Tibial nerve (tissue), 4 donors: ENCODE data around the gene SOCS6. TPM values are rescaled to one million over a fixed set of nuclear protein-coding genes. Genes with fewer than 3 reads are reported as not detected.

Experiments used
- DNase-seq, 2 donors: peaks; one replicate each; pipeline ENCODE4 v3.0.0-alpha.2; 2019; ENCODE audit warnings: low spot score in 2 of 2
- H3K27ac ChIP-seq, 4 donors: fragments of 200-600 bp; sonication (generic) in 3 of 4; one replicate each; pipeline ENCODE4 v1.5.1; 2017 to 2019; ENCODE audit warnings: mild to moderate bottlenecking in 1 of 4
- H3K27me3 ChIP-seq, 2 donors: fragments of 200-600 bp; sonication (generic) in 1 of 2; one replicate each; pipeline versions ENCODE4 v1.5.1 to v1.6.0; 2017 to 2019
- H3K36me3 ChIP-seq, 3 donors: fragments of 200-600 bp; sonication (generic); one replicate each; pipeline ENCODE4 v1.5.1; 2018 to 2019
- H3K4me1 ChIP-seq, 4 donors: fragments of 200-600 bp; sonication (generic) in 3 of 4; one replicate each; pipeline ENCODE4 v1.5.1; 2017 to 2019
- H3K4me3 ChIP-seq, 4 donors: fragments of 200-600 bp; sonication (generic) in 3 of 4; one replicate each; pipeline ENCODE4 v1.5.1; 2017 to 2019; ENCODE audit warnings: mild to moderate bottlenecking in 1 of 4, moderate library complexity in 1 of 4
- H3K9me3 ChIP-seq, 4 donors: fragments of 200-600 bp; sonication (generic) in 3 of 4; one replicate each; pipeline ENCODE4 v1.5.1; 2017 to 2019
- EP300 ChIP-seq, 2 donors: sonication (generic); formaldehyde crosslinking; IDR thresholded peaks; one replicate each; pipeline ENCODE4 v1.6.1; 2017; ENCODE audit warnings: antibody characterized with exemption in 2 of 2, mild to moderate bottlenecking in 1 of 2
- POLR2A ChIP-seq, 2 donors: fragments of 450-650 bp; IDR thresholded peaks; one replicate each; pipeline ENCODE4 v1.6.1; 2017; ENCODE audit warnings: antibody characterized with exemption in 2 of 2, mild to moderate bottlenecking in 2 of 2, moderate library complexity in 2 of 2
- WGBS, 2 donors: methylation state at CpG; one replicate each; pipeline ENCODE4 v1.1.5; 2018; 5-methylcytosine and 5-hydroxymethylcytosine counted together
- total RNA-seq, 4 donors: library from RNA; depleted of rRNA; stranded (reverse); fragments of >200 nt; gene quantifications; one replicate each; pipeline ENCODE4 v1.1.0, GENCODE V29; 2016
- TF ChIP-seq, protein P1 (sequence below), 5 experiments: fragments of 200-600 bp in 3 of 5; fragments of 450-650 bp in 2 of 5; sonication (generic) in 3 of 5; IDR thresholded peaks; one replicate each; pipeline ENCODE4 v1.5.1; 2016 to 2019; ENCODE audit warnings: antibody characterized with exemption in 5 of 5, mild to moderate bottlenecking in 3 of 5, moderate library complexity in 2 of 5

SOCS6 gene
- total RNA-seq, 4 donors from 2014 or later: 12.9 to 21.8 (median 18.2) TPM

DNA sequence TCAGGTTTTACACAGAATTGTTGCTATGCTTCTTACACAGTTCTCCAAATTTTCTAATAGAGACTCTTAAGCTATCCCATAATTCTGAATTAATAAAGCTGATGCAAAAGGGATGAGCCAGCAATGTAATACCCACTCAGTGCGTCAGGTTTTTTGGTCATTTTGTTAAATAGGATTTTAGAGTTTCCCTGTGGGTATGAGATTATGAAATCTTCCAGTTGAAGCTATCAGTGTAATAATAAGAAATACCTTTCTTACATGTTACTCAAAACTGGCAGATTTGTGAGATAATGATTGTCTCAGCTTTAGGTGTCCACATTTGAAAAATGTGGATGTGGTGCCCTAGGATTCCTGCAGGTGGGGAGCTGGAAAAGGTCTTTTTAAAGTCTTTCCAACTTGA, 44.5 kb downstream of the SOCS6 start:
- WGBS, 2 donors: 97 to 100% methylated on average over 1 of the region's 1 CpG
- H3K9me3 ChIP-seq: peaks cover 0 to 7% (median 0%) of the 10 kb centered on the region in 4 donors
- no peak overlapping the region for H3K27ac ChIP-seq
- H3K27me3 ChIP-seq: no peaks in the 10 kb centered on the region
- H3K4me1 ChIP-seq: peaks cover 0 to 20% (median 6%) of the 10 kb centered on the region in 4 donors
- TF ChIP-seq POLR2A (IDR thresholded peaks at IDR 0.05): no peak
- peaks cover 0 to 31% (median 0%) of the 10 kb centered on the region in 3 donors for H3K36me3 ChIP-seq
- no peak overlapping the region for H3K4me3 ChIP-seq
- no peak for DNase-seq

DNA sequence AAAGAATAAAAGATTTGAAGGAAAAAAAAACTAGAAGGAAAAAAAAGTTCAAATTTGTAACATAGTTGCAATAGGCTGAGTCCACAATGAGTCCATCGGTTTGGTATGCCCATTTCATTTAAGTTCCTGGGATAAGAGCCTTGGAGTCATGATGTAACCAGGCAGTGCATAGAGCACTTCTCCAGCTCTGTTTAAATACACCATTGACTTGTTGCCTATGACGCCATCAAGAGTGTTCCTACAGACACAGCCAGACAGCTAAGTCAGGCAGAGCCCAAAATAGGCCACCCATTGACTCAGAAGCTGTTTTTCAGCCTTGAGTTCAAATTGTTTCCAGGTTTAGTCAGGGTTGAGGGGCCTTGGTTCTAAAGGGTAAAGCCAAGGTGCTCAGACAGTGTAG, 44.9 kb downstream of the SOCS6 start:
- H3K27ac ChIP-seq: no peak overlapping the region
- no peaks in the 10 kb centered on the region for H3K27me3 ChIP-seq
- 81 to 88% methylated on average over 2 of the region's 2 CpGs for WGBS, 2 donors
- DNase-seq: no peak
- TF ChIP-seq, protein P1, sequence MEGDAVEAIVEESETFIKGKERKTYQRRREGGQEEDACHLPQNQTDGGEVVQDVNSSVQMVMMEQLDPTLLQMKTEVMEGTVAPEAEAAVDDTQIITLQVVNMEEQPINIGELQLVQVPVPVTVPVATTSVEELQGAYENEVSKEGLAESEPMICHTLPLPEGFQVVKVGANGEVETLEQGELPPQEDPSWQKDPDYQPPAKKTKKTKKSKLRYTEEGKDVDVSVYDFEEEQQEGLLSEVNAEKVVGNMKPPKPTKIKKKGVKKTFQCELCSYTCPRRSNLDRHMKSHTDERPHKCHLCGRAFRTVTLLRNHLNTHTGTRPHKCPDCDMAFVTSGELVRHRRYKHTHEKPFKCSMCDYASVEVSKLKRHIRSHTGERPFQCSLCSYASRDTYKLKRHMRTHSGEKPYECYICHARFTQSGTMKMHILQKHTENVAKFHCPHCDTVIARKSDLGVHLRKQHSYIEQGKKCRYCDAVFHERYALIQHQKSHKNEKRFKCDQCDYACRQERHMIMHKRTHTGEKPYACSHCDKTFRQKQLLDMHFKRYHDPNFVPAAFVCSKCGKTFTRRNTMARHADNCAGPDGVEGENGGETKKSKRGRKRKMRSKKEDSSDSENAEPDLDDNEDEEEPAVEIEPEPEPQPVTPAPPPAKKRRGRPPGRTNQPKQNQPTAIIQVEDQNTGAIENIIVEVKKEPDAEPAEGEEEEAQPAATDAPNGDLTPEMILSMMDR (IDR thresholded peaks at IDR 0.05): no peak
- TF ChIP-seq POLR2A (IDR thresholded peaks at IDR 0.05) (no peak), EP300 (IDR thresholded peaks at IDR 0.05) (no peak)
- H3K36me3 ChIP-seq: peaks cover 0 to 36% (median 0%) of the 10 kb centered on the region in 3 donors
- no peak overlapping the region for H3K4me3 ChIP-seq
- H3K9me3 ChIP-seq: peaks cover 0 to 7% (median 0%) of the 10 kb centered on the region in 4 donors
- H3K4me1 ChIP-seq: peaks cover 0 to 16% (median 3%) of the 10 kb centered on the region in 4 donors

DNA sequence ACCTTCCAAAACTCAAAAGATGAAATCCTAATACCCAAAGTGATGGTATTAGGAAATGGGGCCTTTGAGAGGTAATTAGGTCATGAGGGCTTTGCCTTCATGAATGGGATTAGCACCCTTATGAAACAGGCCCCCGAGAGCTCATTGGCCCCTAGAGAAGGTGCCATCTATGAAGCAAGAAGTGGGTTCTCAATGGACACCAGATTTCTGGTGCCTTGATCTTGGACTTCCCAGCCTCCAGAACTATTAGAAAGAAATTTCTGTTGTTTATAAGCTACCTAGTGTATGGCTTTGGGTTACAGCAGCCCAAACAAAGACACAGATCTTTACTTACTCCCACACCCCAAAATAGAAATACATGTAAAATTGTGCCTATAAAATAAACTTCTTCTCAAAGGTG, 45.4 kb downstream of the SOCS6 start:
- no peak for DNase-seq
- Histone ChIP-seq H3K27me3 (no peaks in the 10 kb centered on the region), H3K27ac (no peak overlapping the region), H3K36me3 (peaks cover 0 to 41% (median 0%) of the 10 kb centered on the region in 3 donors), H3K4me1 (peaks cover 0 to 12% (median 2%) of the 10 kb centered on the region in 4 donors), H3K4me3 (no peak overlapping the region), H3K9me3 (peaks cover 0 to 9% (median 0%) of the 10 kb centered on the region in 4 donors)
- 89 to 100% methylated on average over 1 of the region's 1 CpG for WGBS, 2 donors
- no peak for TF ChIP-seq POLR2A (IDR thresholded peaks at IDR 0.05)
- TF ChIP-seq EP300 (IDR thresholded peaks at IDR 0.05): no peak
- TF ChIP-seq, protein P1 (IDR thresholded peaks at IDR 0.05): no peak

DNA sequence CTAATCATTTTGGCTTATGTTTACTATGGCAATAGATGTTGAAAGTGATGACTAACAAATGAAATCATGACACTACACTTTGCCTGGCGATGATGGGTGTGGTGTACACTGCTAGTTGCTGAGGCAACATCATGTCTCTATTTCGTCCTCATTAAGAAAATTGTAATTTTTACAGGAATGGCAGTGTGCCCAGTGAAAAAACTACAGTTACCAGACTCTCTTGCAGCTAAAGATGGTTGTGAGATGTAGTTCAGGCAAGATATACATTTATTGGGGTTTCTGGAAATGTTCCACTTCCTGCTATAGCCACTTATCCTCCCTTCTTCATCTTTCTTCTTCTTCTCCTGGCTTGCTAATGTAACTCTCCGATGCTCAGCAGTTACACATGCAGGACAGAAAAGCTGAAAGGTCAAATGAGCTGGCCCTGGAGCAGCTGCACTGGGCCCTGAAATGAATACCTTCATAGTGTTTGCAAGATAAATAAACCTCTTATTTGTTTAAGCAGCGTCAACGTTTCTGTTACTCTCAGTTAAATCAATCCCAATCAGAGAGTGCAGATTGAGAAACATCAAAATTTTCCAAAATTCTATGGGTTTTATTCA, 46.0 kb downstream of the SOCS6 start:
- Histone ChIP-seq H3K27ac (no peak overlapping the region), H3K27me3 (no peaks in the 10 kb centered on the region), H3K4me3 (no peak overlapping the region), H3K36me3 (peaks cover 0 to 46% (median 0%) of the 10 kb centered on the region in 3 donors), H3K4me1 (peaks cover 0 to 12% (median 2%) of the 10 kb centered on the region in 4 donors), H3K9me3 (peaks cover 0 to 9% (median 0%) of the 10 kb centered on the region in 4 donors)
- WGBS, 2 donors: 74 to 75% methylated on average over 5 of the region's 5 CpGs
- no peak for DNase-seq
- TF ChIP-seq, protein P1 (IDR thresholded peaks at IDR 0.05): no peak
- TF ChIP-seq EP300 (IDR thresholded peaks at IDR 0.05) (no peak), POLR2A (IDR thresholded peaks at IDR 0.05) (no peak)

DNA sequence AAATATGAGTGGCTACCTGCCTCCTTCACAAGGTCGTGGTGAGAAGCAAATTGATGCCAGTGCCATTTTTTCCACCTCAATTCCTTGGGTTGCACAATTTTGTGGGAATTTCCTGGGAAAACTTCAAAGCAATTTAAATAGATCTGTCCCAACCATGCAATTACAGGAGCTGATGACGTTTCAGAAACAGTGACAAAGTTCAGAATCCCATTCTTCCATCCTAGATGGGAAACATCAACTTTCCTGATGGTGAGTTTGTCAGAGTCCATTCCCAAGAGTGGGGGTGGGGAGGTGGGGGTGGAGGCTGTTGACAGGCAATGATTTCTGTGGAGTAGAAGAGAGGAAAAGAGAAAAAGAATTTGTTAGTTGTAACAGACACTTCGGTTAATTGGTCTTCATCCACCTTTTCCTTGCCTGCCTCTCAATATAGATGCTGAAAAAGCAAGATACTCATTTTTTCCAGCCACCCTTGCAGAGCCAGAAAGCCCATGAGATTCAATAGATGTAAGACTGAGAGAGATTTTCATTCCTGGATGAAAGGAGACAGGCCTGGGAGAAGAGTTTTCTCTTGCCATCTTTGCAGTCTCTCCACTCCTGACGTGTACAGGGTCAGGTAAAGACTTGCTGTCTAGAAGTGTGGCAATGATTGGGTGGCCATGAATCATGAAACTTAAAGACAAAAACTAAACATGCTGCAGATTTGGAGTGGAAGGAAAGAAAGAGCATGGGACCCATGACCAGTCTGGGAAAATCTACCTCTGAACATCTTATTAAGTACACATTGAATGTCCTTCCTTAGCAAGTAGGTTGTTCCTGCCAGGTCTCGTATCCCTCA, 47.3 kb downstream of the SOCS6 start:
- TF ChIP-seq POLR2A (IDR thresholded peaks at IDR 0.05): no peak
- TF ChIP-seq EP300 (IDR thresholded peaks at IDR 0.05): no peak
- H3K4me1 ChIP-seq: peaks cover 0 to 12% (median 2%) of the 10 kb centered on the region in 4 donors
- no peak overlapping the region for H3K27ac ChIP-seq
- WGBS, 2 donors: 86 to 89% methylated on average over 5 of the region's 5 CpGs
- no peak overlapping the region for H3K4me3 ChIP-seq
- no peak for DNase-seq
- H3K27me3 ChIP-seq: no peaks in the 10 kb centered on the region
- H3K9me3 ChIP-seq: peaks cover 0 to 9% (median 0%) of the 10 kb centered on the region in 4 donors
- peaks cover 0 to 59% (median 0%) of the 10 kb centered on the region in 3 donors for H3K36me3 ChIP-seq
